Endothelial cell of umbilical vein (primary cell): ENCODE measurements around the gene FURIN.

ENCODE experiments used
- CTCF ChIP-seq, 2 donors: IDR thresholded peaks; 1 replicate in 1 of 2; 2 replicates in 1 of 2; pipeline ENCODE4 v1.5.1; 2011; ENCODE audit warnings: low read length in 2 of 2, mild to moderate bottlenecking in 2 of 2, moderate library complexity in 2 of 2, control low read depth in 1 of 2, inconsistent platforms in 1 of 2, low read depth in 1 of 2; ENCODE audit not compliant: insufficient read depth in 1 of 2; ENCODE audit errors: extremely low read depth in 1 of 2
- EZH2 ChIP-seq: IDR thresholded peaks from 2 replicates; pipeline ENCODE4 v1.6.1; 2012; ENCODE audit warnings: borderline replicate concordance, low read depth, mild to moderate bottlenecking, moderate library complexity, low read length, inconsistent platforms; ENCODE audit not compliant: severe bottlenecking
- MYC ChIP-seq: IDR thresholded peaks from one replicate; pipeline ENCODE4 v1.6.1; 2011; ENCODE audit warnings: mild to moderate bottlenecking, low read depth, low read length
- POLR2A ChIP-seq: IDR thresholded peaks from 2 replicates; pipeline ENCODE4 v1.6.1; 2012; ENCODE audit warnings: low read depth, mild to moderate bottlenecking, control low read depth, low read length
- POLR2AphosphoS5 ChIP-seq: IDR thresholded peaks from 2 replicates; pipeline ENCODE4 v1.6.1; 2012; ENCODE audit warnings: low read depth, mild to moderate bottlenecking, control low read depth, low read length, moderate library complexity; ENCODE audit not compliant: insufficient read depth
- TF ChIP-seq, protein P1 (sequence below): IDR thresholded peaks from 2 replicates; pipeline ENCODE4 v1.6.1; 2011; ENCODE audit not compliant: insufficient read depth, insufficient read length

GRCh38 chr15:90868261-90868689 lies at the start of gene FURIN:
- TF ChIP-seq CTCF (IDR thresholded peaks at IDR 0.05; ENCODE audit: extremely low read depth in 1 of 2, insufficient read depth in 1 of 2, low read depth in 1 of 2, low read length in 2 of 2): no peak
- TF ChIP-seq, protein P1, sequence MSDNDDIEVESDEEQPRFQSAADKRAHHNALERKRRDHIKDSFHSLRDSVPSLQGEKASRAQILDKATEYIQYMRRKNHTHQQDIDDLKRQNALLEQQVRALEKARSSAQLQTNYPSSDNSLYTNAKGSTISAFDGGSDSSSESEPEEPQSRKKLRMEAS: no peak
- TF ChIP-seq MYC: no peak
- TF ChIP-seq EZH2: no peak
- TF ChIP-seq POLR2AphosphoS5: no peak
- no peak for TF ChIP-seq POLR2A
